HG02973 (cell line): ENCODE data around the gene IL17RC.
"Not testable (repeated sequence)": the region's sequence is repeated elsewhere in the genome, so short reads cannot be mapped to it uniquely, and the experiment has no call there.

Experiments
- ATAC-seq: cut with Tn5 transposase; IDR thresholded peaks from one replicate; pipeline ENCODE4 v1.9.1; 2021; ENCODE audit warnings: moderate library complexity; ENCODE audit not compliant: unreplicated experiment

The IL17RC gene

DNA sequence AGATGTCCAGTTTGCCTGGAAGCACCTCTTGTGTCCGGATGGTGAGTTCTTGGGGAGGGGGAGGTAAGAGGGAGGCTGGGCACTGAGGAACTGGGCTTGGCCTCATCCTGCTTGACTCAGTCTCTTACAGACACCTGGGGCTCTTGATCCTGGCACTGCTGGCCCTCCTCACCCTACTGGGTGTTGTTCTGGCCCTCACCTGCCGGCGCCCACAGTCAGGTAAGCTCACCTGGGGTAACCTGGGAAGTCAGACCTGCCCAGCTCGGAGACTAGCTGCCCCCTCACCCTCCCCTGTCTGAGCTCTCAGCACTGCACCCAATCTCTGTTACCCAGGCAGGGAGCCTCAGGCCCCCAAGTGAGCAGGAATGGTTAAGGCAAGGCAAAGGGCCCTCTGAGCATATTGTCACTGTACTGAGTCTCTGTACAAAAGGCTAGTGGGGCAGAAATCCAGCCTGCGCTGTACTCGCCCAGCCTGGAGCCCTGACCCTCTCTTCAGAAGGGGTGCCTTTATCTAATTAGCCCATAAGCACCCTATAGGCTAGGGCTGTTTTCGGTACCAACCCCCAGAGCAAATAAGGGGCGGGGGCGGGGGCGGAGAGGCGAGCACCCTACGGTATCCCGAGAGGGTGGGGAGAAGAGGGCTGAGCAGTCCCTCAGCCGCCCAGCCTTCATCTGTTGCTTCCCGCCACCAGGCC, 2.2 kb upstream of the IL17RC start:
- no peak for ATAC-seq

DNA sequence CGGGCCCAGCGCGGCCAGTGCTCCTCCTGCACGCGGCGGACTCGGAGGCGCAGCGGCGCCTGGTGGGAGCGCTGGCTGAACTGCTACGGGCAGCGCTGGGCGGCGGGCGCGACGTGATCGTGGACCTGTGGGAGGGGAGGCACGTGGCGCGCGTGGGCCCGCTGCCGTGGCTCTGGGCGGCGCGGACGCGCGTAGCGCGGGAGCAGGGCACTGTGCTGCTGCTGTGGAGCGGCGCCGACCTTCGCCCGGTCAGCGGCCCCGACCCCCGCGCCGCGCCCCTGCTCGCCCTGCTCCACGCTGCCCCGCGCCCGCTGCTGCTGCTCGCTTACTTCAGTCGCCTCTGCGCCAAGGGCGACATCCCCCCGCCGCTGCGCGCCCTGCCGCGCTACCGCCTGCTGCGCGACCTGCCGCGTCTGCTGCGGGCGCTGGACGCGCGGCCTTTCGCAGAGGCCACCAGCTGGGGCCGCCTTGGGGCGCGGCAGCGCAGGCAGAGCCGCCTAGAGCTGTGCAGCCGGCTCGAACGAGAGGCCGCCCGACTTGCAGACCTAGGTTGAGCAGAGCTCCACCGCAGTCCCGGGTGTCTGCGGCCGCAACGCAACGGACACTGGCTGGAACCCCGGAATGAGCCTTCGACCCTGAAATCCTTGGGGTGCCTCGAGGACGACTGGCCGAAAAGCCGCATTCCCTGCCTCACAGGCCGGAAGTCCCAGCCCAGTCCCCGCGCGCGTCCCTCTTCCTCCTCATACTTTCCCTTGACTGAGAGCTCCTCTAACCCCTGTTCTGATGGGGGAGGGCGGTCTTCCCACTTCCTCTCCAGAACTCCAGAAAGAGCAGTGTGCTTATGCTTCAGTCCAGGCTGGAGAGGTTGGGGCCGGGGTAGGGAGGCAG, 1.4 kb upstream of the IL17RC start:
- ATAC-seq = no peak

DNA sequence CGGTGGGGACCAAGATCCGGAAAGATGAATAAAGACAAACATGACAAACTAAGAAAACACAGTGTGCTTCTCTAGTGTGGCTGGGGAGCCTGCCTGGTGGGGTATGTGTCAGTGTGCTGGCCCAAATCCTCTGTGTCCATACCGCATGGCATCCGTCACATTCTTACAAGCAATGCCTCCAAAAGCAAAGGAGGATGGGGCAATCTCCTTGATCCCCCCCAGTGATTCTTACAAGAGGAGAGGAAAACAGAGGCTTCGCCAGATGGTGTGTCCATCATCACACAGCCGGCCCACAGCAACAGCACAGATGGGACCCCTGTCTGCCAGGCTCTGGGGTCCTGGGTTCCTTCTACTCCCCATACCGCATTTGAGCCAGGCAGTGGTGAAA, 558 bp upstream of the IL17RC start:
- no peak for ATAC-seq

DNA sequence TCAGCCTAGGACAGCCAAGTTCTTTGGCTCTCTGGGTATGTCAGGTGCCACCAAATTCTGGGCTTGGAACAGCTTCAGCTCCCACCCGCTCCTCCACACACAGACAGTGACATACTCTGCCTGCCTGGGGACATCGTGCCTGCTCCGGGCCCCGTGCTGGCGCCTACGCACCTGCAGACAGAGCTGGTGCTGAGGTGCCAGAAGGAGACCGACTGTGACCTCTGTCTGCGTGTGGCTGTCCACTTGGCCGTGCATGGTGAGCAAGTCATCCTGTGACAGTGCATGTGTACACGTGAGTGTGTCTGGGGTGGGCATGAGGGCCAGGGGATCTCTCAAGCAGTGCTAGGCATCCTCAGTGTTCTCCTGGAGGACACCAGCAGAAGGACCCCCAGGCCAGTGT, 922 bp downstream of the IL17RC start:
- ATAC-seq = no peak

DNA sequence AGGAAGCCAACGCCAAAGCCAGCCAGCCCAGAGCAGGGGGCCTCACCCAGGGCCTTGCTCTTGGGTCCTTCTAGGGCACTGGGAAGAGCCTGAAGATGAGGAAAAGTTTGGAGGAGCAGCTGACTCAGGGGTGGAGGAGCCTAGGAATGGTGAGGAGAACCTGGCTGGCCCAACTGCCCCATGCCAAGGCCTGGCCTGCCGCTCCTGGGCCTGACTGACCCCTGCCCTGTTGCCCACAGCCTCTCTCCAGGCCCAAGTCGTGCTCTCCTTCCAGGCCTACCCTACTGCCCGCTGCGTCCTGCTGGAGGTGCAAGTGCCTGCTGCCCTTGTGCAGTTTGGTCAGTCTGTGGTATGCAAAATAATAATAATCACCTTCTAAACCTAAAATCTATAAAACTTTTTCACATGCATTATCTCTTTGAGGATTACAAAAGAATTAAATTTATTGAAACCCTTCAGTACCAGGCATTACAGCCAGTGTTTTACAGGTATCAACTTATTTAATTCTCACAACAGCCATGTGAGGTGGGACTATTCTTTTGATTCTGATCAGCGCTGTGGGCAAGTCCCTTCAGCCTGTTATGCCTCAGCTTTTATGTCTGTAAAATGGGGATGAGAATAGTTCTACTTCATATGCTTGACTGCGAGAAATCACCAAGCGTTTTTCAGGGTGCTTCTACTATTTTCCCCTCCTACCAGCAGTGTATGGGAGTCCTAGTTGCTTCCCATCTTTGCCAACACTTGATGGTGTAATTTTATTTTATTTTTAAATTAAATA, 1.6 kb downstream of the IL17RC start:
- ATAC-seq = no peak

GRCh38 chr3:9928158-9928557, 11.3 kb downstream of the IL17RC start:
- no peak for ATAC-seq

DNA sequence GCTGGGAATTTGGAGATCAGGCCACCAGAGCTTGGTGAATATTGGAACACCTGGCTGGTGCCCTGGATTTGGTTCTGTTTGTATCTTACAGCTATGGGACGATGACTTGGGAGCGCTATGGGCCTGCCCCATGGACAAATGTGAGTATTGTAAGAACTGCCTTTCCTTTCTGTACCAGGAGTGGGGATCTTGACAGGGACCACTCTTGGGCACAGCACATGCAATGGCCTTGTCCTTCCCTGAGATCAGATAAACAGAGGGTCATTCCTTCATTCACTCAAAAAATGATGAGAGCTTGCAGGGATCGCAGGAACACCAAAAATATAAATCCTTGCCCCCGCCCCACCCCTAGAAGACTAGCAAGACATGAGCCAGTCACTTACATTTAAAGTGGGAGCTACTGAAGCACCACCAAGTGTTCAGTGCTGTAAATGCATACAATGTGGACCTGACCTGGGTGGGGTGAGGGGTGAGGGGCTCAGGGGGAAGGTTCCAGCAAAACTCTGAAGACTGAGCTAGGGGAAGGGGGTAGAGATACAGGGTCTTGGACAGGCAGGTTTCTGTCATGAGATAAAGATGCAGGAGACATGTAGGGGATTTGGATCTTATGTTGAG, 14.0 kb downstream of the IL17RC start:
- ATAC-seq = no peak

- no peak for ATAC-seq
Measured at GRCh38 chr3:9932535-9932842, 15.6 kb downstream of the IL17RC start.

- peak; percentile 66 for ATAC-seq
Measured at GRCh38 chr3:9932843-9933560, 16.1 kb downstream of the IL17RC start.

GRCh38 chr3:9933561-9934234, 16.8 kb downstream of the IL17RC start, which contains the start of gene CRELD1:
TSS of gene CRELD1 (plus strand) at chr3:9933834. CDS start at chr3:9934439, 605 bp downstream.
- ATAC-seq = peak; percentile 83

DNA sequence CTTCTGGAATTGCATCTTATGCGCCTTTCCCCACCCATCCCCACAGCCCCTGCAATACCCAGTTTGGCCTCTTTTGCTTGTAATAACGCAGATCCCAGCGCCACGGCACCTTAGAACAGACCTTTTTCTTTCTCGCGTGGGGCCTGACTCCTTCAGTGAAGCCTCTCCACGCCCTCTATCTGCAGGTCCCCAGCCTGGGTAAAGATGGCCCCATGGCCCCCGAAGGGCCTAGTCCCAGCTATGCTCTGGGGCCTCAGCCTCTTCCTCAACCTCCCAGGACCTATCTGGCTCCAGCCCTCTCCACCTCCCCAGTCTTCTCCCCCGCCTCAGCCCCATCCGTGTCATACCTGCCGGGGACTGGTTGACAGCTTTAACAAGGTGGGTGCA, 17.3 kb downstream of the IL17RC start:
- ATAC-seq = no peak

GRCh38 chr3:9934993-9935392, 18.1 kb downstream of the IL17RC start:
- ATAC-seq = no peak

DNA sequence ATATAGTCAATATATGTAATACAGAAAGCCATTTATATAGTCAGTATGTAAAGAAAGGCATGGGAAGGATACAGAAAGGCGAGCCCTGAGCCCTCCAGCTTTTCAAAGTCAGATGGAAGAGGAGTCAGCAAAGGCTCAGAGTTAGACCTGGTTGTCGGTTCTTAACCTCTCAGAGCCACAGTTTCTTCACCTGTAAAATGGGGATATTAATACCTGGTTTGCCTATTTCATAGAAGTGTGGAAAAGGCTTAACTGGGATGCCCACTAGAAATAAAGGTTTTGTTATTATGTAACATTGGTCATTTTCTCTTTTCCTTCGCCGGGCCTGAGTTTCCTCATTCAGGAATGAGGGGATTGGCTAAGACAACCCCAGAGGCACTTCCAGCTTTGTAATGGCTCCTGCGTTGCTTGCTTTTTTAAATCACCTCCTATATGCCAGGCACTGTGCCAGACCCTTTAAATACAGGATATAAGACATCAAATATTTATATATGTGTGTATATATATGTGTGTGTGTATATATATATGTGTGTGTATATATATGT, 19.1 kb downstream of the IL17RC start:
- ATAC-seq = no peak

GRCh38 chr3:9937486-9938238, 20.8 kb downstream of the IL17RC start:
- ATAC-seq = no peak

GRCh38 chr3:9938966-9939365, 22.1 kb downstream of the IL17RC start:
- no peak for ATAC-seq

DNA sequence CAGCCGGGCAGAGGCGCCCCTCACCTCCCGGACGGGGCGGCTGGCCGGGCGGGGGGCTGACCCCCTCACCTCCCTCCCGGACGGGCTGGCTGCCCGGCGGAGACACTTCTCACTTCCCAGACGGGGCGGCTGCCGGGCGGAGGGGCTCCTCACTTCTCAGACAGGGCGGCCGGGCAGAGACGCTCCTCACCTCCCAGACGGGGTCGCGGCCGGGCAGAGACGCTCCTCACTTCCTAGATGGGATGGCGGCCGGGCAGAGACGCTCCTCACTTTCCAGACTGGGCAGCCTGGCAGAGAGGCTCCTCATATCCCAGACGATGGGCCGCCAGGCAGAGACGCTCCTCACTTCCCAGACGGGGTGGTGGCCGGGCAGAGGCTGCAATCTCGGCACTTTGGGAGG, 23.0 kb downstream of the IL17RC start:
- ATAC-seq = not testable (repeated sequence)

DNA sequence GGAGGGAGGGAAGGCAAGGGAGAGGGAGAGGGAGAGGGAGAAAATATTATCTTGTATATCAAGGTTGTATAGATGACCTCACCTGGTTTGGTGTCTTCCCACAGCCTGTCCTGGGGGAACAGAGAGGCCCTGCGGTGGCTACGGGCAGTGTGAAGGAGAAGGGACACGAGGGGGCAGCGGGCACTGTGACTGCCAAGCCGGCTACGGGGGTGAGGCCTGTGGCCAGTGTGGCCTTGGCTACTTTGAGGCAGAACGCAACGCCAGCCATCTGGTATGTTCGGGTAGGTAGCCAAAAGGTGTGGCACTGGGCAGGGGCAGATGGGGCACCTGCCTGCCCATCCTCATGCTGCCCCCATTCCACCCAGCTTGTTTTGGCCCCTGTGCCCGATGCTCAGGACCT, 23.8 kb downstream of the IL17RC start:
- no peak for ATAC-seq

- no peak for ATAC-seq
Measured at GRCh38 chr3:9942164-9942563, 25.3 kb downstream of the IL17RC start.
